SU-DHL-6 (cell line): ENCODE results near the gene CACNA2D4.

ENCODE experiments used
- H2AFZ ChIP-seq: fragments of 200-600 bp; sonication (generic); 2 replicates; pipeline ENCODE4 v1.6.1; 2014; ENCODE audit warnings: low read depth, mild to moderate bottlenecking, moderate library complexity, mixed read lengths, antibody characterized with exemption, low read length; ENCODE audit not compliant: severe bottlenecking
- H3F3A ChIP-seq: fragments of 200-600 bp; shearing (Covaris generic); 2 replicates; pipeline ENCODE4 v1.6.0; 2016; ENCODE audit warnings: antibody characterized with exemption, mild to moderate bottlenecking; ENCODE audit not compliant: insufficient read depth
- H3K27ac ChIP-seq: fragments of 200-600 bp; sonication (generic); 2 replicates; pipeline ENCODE4 v1.5.1; 2016; ENCODE audit warnings: low read depth, mild to moderate bottlenecking, low read length, moderate library complexity, mixed read lengths
- H3K27me3 ChIP-seq: fragments of 200-600 bp; sonication (generic), shearing (Covaris generic); 2 replicates; pipeline ENCODE4 v1.6.0; 2014; ENCODE audit warnings: mild to moderate bottlenecking, low read length
- H3K36me3 ChIP-seq: fragments of 200-600 bp; sonication (generic); 2 replicates; pipeline ENCODE4 v1.6.1; 2014; ENCODE audit warnings: mild to moderate bottlenecking, low read length, mixed read lengths
- H3K4me2 ChIP-seq: fragments of 300-600, 200-600 bp; shearing (Covaris generic), sonication (generic); 2 replicates; pipeline ENCODE4 v1.6.0; 2014; ENCODE audit warnings: low read length, low read depth, mild to moderate bottlenecking; ENCODE audit not compliant: poor library complexity, severe bottlenecking
- H3K4me3 ChIP-seq: fragments of 200-600 bp; sonication (generic); 2 replicates; pipeline ENCODE4 v1.5.1; 2014; ENCODE audit warnings: antibody characterized with exemption, low read length, mild to moderate bottlenecking, mixed read lengths; ENCODE audit not compliant: insufficient read depth, poor library complexity, severe bottlenecking
- H3K79me2 ChIP-seq: fragments of 200-600 bp; sonication (generic); 2 replicates; pipeline ENCODE4 v1.6.1; 2014; ENCODE audit warnings: mild to moderate bottlenecking, low read length, moderate library complexity; ENCODE audit not compliant: insufficient read depth
- H3K9ac ChIP-seq: fragments of 200-600 bp; sonication (generic); 2 replicates; pipeline ENCODE4 v1.7.0; 2014; ENCODE audit warnings: mild to moderate bottlenecking, low read length
- H3K9me2 ChIP-seq: fragments of 200-600 bp; sonication (generic); replicated peaks from 2 replicates; pipeline ENCODE4 v1.6.1; 2014; ENCODE audit warnings: low read length; ENCODE audit not compliant: insufficient read depth
- H3K9me3 ChIP-seq: fragments of 200-600 bp; sonication (generic); 2 replicates; pipeline ENCODE4 v1.6.1; 2014; ENCODE audit warnings: low read length, mixed read lengths; ENCODE audit not compliant: insufficient read depth
- H4K20me1 ChIP-seq: fragments of 200-600 bp; sonication (generic); 2 replicates; pipeline ENCODE4 v1.6.1; 2014; ENCODE audit warnings: low read depth, mild to moderate bottlenecking, antibody characterized with exemption, low read length, moderate library complexity, mixed read lengths
- EZH2phosphoT487 ChIP-seq: fragments of 200-600 bp; sonication (generic), shearing (Covaris generic); conservative IDR thresholded peaks from 2 replicates; pipeline ENCODE4 v1.6.1; 2018; ENCODE audit warnings: mild to moderate bottlenecking, antibody characterized with exemption, low read length, moderate library complexity, mixed read lengths
- TF ChIP-seq, protein P1 (sequence below): fragments of 200-600 bp; sonication (generic); IDR thresholded peaks from one replicate; pipeline ENCODE4 v1.5.1; 2017; ENCODE audit warnings: antibody characterized with exemption, mild to moderate bottlenecking, low read length, moderate library complexity; ENCODE audit not compliant: insufficient read depth, poor library complexity, severe bottlenecking

Gene CACNA2D4

DNA sequence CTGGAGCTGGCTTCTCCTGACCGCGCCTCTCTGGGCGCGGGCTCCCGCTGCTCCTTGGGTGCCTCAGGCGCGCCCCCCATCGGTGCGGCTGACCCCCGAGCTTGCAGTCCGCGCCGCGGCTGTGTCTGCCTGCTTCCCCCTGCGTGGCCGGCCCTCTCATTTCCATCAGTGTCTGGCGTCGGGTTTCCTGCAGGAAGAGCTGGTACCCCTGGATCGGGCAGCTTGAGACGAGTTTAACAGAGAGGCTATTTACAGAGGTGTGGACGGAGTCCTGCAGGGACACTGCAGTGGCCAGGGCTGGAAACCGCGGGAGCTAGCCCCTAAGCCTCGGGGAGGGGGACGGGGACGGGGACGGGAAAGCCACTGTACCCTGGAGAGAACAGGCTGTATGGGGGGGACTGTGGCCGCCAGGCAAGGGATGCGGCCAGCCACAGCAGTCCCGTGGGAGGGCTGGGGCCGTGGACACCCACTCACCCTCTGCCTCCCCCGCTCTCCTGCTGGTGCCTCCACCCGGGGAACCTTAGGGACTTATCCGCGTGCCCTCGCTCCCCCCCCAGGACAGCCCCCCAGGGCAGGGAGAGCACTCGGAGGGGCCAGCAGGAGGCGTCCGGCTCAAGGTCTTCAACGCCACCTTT lies 3.7 kb upstream of the CACNA2D4 start:
- H3K27me3 ChIP-seq: no peaks in the 10 kb centered on the region
- no peaks in the 10 kb centered on the region for H3K9me3 ChIP-seq
- no peak overlapping the region for H2AFZ ChIP-seq
- H3K9ac ChIP-seq: no peak overlapping the region
- H3F3A ChIP-seq: no peaks in the 10 kb centered on the region
- H3K4me3 ChIP-seq: no peak overlapping the region
- no peak overlapping the region for H3K27ac ChIP-seq
- TF ChIP-seq, protein P1, sequence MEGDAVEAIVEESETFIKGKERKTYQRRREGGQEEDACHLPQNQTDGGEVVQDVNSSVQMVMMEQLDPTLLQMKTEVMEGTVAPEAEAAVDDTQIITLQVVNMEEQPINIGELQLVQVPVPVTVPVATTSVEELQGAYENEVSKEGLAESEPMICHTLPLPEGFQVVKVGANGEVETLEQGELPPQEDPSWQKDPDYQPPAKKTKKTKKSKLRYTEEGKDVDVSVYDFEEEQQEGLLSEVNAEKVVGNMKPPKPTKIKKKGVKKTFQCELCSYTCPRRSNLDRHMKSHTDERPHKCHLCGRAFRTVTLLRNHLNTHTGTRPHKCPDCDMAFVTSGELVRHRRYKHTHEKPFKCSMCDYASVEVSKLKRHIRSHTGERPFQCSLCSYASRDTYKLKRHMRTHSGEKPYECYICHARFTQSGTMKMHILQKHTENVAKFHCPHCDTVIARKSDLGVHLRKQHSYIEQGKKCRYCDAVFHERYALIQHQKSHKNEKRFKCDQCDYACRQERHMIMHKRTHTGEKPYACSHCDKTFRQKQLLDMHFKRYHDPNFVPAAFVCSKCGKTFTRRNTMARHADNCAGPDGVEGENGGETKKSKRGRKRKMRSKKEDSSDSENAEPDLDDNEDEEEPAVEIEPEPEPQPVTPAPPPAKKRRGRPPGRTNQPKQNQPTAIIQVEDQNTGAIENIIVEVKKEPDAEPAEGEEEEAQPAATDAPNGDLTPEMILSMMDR: no peak
- no peak for TF ChIP-seq EZH2phosphoT487
- H4K20me1 ChIP-seq: no peaks in the 10 kb centered on the region
- H3K79me2 ChIP-seq: no peaks in the 10 kb centered on the region
- no peak overlapping the region for H3K4me2 ChIP-seq
- H3K9me2 ChIP-seq: no peaks in the 10 kb centered on the region
- no peaks in the 10 kb centered on the region for H3K36me3 ChIP-seq

DNA sequence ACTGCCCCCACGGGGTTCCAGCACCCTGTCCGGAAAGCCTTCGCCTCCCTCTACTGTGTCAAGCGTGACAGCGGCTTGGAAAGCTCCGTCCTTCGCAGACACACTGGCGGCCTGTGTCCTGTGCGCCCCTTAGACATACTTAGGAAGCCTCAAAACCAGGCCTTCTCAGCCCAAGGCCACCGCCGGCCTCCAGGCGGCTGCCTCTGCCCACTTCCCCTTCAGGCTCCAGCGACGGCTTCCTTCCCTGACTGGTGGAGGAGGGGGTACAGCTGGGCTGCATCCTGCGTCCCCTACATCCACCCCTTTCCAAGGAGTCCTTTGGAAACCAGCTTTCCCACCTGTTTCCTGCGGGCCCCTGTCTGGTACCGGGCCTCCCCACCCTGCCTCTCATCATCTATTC lies 2.5 kb upstream of the CACNA2D4 start:
- H3K9ac ChIP-seq: no peak overlapping the region
- no peaks in the 10 kb centered on the region for H3K9me2 ChIP-seq
- no peak overlapping the region for H3K4me3 ChIP-seq
- H3F3A ChIP-seq: no peaks in the 10 kb centered on the region
- H3K36me3 ChIP-seq: no peaks in the 10 kb centered on the region
- no peaks in the 10 kb centered on the region for H4K20me1 ChIP-seq
- H2AFZ ChIP-seq: no peak overlapping the region
- H3K4me2 ChIP-seq: no peak overlapping the region
- H3K9me3 ChIP-seq: no peaks in the 10 kb centered on the region
- H3K27me3 ChIP-seq: no peaks in the 10 kb centered on the region
- H3K79me2 ChIP-seq: no peaks in the 10 kb centered on the region
- TF ChIP-seq, protein P1: no peak
- TF ChIP-seq EZH2phosphoT487: no peak
- H3K27ac ChIP-seq: no peak overlapping the region

DNA sequence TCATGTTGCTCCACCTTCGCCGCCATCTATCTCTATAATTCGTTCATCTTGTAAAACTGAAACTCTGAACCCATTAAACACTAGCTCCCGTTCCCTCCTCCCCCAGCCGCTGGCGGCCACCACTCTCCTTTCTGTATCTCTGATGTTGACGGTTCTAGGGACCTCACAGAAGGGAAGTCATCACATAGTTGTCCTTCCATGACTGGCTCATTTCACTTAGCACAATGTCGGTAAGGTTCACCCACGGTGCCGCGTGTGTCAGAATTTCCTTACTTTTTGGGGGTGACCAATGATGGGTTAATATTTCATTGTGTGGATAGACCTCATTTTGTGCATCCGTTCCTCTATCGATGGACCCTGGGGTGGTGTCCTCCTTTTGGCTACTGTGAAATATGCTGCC lies 2.0 kb upstream of the CACNA2D4 start:
- H4K20me1 ChIP-seq: no peaks in the 10 kb centered on the region
- no peaks in the 10 kb centered on the region for H3K27me3 ChIP-seq
- no peak overlapping the region for H3K9ac ChIP-seq
- H3K9me2 ChIP-seq: no peaks in the 10 kb centered on the region
- H3K4me2 ChIP-seq: no peak overlapping the region
- TF ChIP-seq, protein P1: no peak
- TF ChIP-seq EZH2phosphoT487: no peak
- no peaks in the 10 kb centered on the region for H3K9me3 ChIP-seq
- no peaks in the 10 kb centered on the region for H3K36me3 ChIP-seq
- H3K4me3 ChIP-seq: no peak overlapping the region
- H3K27ac ChIP-seq: no peak overlapping the region
- H2AFZ ChIP-seq: no peak overlapping the region
- no peaks in the 10 kb centered on the region for H3K79me2 ChIP-seq
- H3F3A ChIP-seq: no peaks in the 10 kb centered on the region

DNA sequence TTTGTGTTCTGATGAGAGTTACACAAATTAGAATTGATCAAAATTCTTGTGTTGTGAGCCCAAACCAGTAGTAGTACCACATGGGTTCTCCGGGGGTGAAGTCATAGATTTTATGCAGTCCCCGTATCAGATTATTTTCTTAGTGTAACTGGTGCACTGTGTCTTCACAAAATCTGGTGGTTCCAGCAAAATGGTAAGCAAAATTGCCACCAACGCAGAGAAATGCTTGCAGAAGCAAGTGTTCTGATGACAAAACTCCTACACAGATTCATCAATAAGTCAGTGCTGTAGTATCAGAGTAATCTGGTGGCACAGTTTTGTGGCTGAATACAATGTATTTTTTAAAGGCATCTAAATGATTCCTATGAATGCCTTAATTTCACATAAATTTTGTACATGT lies 1.3 kb upstream of the CACNA2D4 start:
- TF ChIP-seq EZH2phosphoT487: no peak
- Histone ChIP-seq H3K27ac (no peak overlapping the region), H3K27me3 (no peaks in the 10 kb centered on the region), H3K9me3 (no peaks in the 10 kb centered on the region), H4K20me1 (no peaks in the 10 kb centered on the region), H3K4me2 (no peak overlapping the region), H3K79me2 (no peaks in the 10 kb centered on the region), H3K36me3 (no peaks in the 10 kb centered on the region), H3F3A (no peaks in the 10 kb centered on the region), H3K9me2 (no peaks in the 10 kb centered on the region), H2AFZ (no peak overlapping the region), H3K4me3 (no peak overlapping the region), H3K9ac (no peak overlapping the region)
